IPS-20b (cell line): ENCODE measurements around the gene NRP1.

ENCODE experiments used
- H3K27ac ChIP-seq: one replicate; pipeline ENCODE4 v1.5.1; 2013; ENCODE audit warnings: low read length
- H3K27me3 ChIP-seq: 2 replicates; pipeline ENCODE4 v1.6.1; 2013; ENCODE audit warnings: mild to moderate bottlenecking, low read length, inconsistent platforms; ENCODE audit not compliant: insufficient read depth
- H3K36me3 ChIP-seq: 2 replicates; pipeline ENCODE4 v1.6.1; 2013; ENCODE audit warnings: low read depth, mild to moderate bottlenecking, inconsistent platforms, low read length, moderate library complexity; ENCODE audit not compliant: insufficient read depth
- H3K4me1 ChIP-seq: 2 replicates; pipeline ENCODE4 v1.6.1; 2013; ENCODE audit warnings: mild to moderate bottlenecking, control low read depth, inconsistent platforms, low read length, moderate library complexity; ENCODE audit not compliant: insufficient read depth
- H3K4me3 ChIP-seq: 2 replicates; pipeline ENCODE4 v1.5.1; 2013; ENCODE audit warnings: mild to moderate bottlenecking, low read length, inconsistent platforms
- H3K9ac ChIP-seq: 2 replicates; pipeline ENCODE4 v1.6.1; 2013; ENCODE audit warnings: low read depth, mild to moderate bottlenecking, inconsistent platforms, low read length, moderate library complexity
- H3K9me3 ChIP-seq: 2 replicates; pipeline ENCODE4 v1.6.1; 2013; ENCODE audit warnings: mild to moderate bottlenecking, low read depth, low read length, inconsistent platforms; ENCODE audit not compliant: insufficient read depth

Gene NRP1

GRCh38 chr10:33331379-33331694 lies 3.1 kb downstream of the NRP1 start:
- no peak overlapping the region for H3K9ac ChIP-seq
- H3K27me3 ChIP-seq = peaks cover 46% of the 10 kb centered on the region
- no peak overlapping the region for H3K4me3 ChIP-seq
- no peaks in the 10 kb centered on the region for H3K36me3 ChIP-seq
- no peak overlapping the region for H3K27ac ChIP-seq
- H3K4me1 ChIP-seq = no peaks in the 10 kb centered on the region; the same call in 1 of the 2 replicates
- H3K9me3 ChIP-seq = no peaks in the 10 kb centered on the region

- Histone ChIP-seq H3K27me3 (peaks cover 41% of the 10 kb centered on the region), H3K9ac (no peak overlapping the region), H3K9me3 (no peaks in the 10 kb centered on the region), H3K27ac (no peak overlapping the region), H3K36me3 (no peaks in the 10 kb centered on the region), H3K4me3 (no peak overlapping the region), H3K4me1 (no peaks in the 10 kb centered on the region; the same call in 1 of the 2 replicates)
Measured at GRCh38 chr10:33330543-33331378, 3.7 kb downstream of the NRP1 start.

GRCh38 chr10:33329178-33329577 lies 5.3 kb downstream of the NRP1 start:
- no peaks in the 10 kb centered on the region for H3K36me3 ChIP-seq
- H3K9me3 ChIP-seq = no peaks in the 10 kb centered on the region
- H3K4me1 ChIP-seq = no peaks in the 10 kb centered on the region; the same call in 1 of the 2 replicates
- H3K9ac ChIP-seq = no peak overlapping the region
- no peak overlapping the region for H3K27ac ChIP-seq
- H3K4me3 ChIP-seq = no peak overlapping the region
- H3K27me3 ChIP-seq = peaks cover 27% of the 10 kb centered on the region

- Histone ChIP-seq H3K4me3 (no peak overlapping the region), H3K27ac (no peak overlapping the region), H3K4me1 (no peaks in the 10 kb centered on the region; the same call in 1 of the 2 replicates), H3K9ac (no peak overlapping the region), H3K36me3 (no peaks in the 10 kb centered on the region), H3K27me3 (peaks cover 17% of the 10 kb centered on the region), H3K9me3 (no peaks in the 10 kb centered on the region)
Measured at GRCh38 chr10:33328253-33328652, 6.2 kb downstream of the NRP1 start.

- Histone ChIP-seq H3K4me3 (no peak overlapping the region), H3K9ac (no peak overlapping the region), H3K27ac (no peak overlapping the region), H3K36me3 (no peaks in the 10 kb centered on the region), H3K4me1 (no peaks in the 10 kb centered on the region), H3K27me3 (peaks cover 12% of the 10 kb centered on the region), H3K9me3 (no peaks in the 10 kb centered on the region)
Measured at GRCh38 chr10:33327751-33328150, 6.7 kb downstream of the NRP1 start.

- Histone ChIP-seq H3K4me3 (no peak overlapping the region), H3K36me3 (no peaks in the 10 kb centered on the region), H3K27me3 (peaks cover 4% of the 10 kb centered on the region; the same call in 1 of the 2 replicates), H3K27ac (no peak overlapping the region), H3K4me1 (no peaks in the 10 kb centered on the region), H3K9ac (no peak overlapping the region), H3K9me3 (no peaks in the 10 kb centered on the region)
Measured at GRCh38 chr10:33326933-33327332, 7.5 kb downstream of the NRP1 start.

- Histone ChIP-seq H3K9ac (no peak overlapping the region), H3K27ac (no peak overlapping the region), H3K9me3 (no peaks in the 10 kb centered on the region), H3K4me1 (no peaks in the 10 kb centered on the region), H3K27me3 (no peaks in the 10 kb centered on the region), H3K36me3 (no peaks in the 10 kb centered on the region), H3K4me3 (no peak overlapping the region)
Measured at GRCh38 chr10:33325929-33326328, 8.5 kb downstream of the NRP1 start.

- H3K4me1 ChIP-seq = no peaks in the 10 kb centered on the region
- no peak overlapping the region for H3K4me3 ChIP-seq
- no peaks in the 10 kb centered on the region for H3K27me3 ChIP-seq
- H3K9me3 ChIP-seq = no peaks in the 10 kb centered on the region
- H3K9ac ChIP-seq = no peak overlapping the region
- H3K27ac ChIP-seq = no peak overlapping the region
- H3K36me3 ChIP-seq = no peaks in the 10 kb centered on the region
Measured at GRCh38 chr10:33323721-33324120, 10.7 kb downstream of the NRP1 start.

- Histone ChIP-seq H3K4me3 (no peak overlapping the region), H3K9me3 (no peaks in the 10 kb centered on the region), H3K9ac (no peak overlapping the region), H3K36me3 (no peaks in the 10 kb centered on the region), H3K27me3 (no peaks in the 10 kb centered on the region), H3K4me1 (no peaks in the 10 kb centered on the region), H3K27ac (no peak overlapping the region)
Measured at GRCh38 chr10:33321516-33321915, 13.0 kb downstream of the NRP1 start.

GRCh38 chr10:33320288-33320687 lies 14.2 kb downstream of the NRP1 start:
- Histone ChIP-seq H3K4me3 (no peak overlapping the region), H3K27me3 (no peaks in the 10 kb centered on the region), H3K27ac (no peak overlapping the region), H3K36me3 (no peaks in the 10 kb centered on the region), H3K9me3 (no peaks in the 10 kb centered on the region), H3K4me1 (no peaks in the 10 kb centered on the region), H3K9ac (no peak overlapping the region)

- Histone ChIP-seq H3K36me3 (no peaks in the 10 kb centered on the region), H3K9ac (no peak overlapping the region), H3K9me3 (no peaks in the 10 kb centered on the region), H3K27ac (no peak overlapping the region), H3K4me1 (no peaks in the 10 kb centered on the region), H3K4me3 (no peak overlapping the region), H3K27me3 (no peaks in the 10 kb centered on the region)
Measured at GRCh38 chr10:33315891-33316290, 18.6 kb downstream of the NRP1 start.

- no peaks in the 10 kb centered on the region for H3K36me3 ChIP-seq
- no peak overlapping the region for H3K27ac ChIP-seq
- H3K4me3 ChIP-seq = no peak overlapping the region
- H3K27me3 ChIP-seq = no peaks in the 10 kb centered on the region
- H3K9me3 ChIP-seq = no peaks in the 10 kb centered on the region
- H3K4me1 ChIP-seq = no peaks in the 10 kb centered on the region
- no peak overlapping the region for H3K9ac ChIP-seq
Measured at GRCh38 chr10:33314811-33315561, 19.5 kb downstream of the NRP1 start.
